HFFc6 (cell line): ENCODE measurements around the gene GNG4. TPM values are rescaled to one million over a fixed set of nuclear protein-coding genes. Genes with fewer than 3 reads are reported as not detected.
A peak's percentile ranks its signal among the peaks of the same experiment; 100 is the strongest.
"Not testable (repeated sequence)": the region's sequence is repeated elsewhere in the genome, so short reads cannot be mapped to it uniquely, and the experiment has no call there.

Experiments used
- DNase-seq: peaks from one replicate; pipeline ENCODE4 v3.0.0-alpha.2; 2018
- H3K27ac Mint-ChIP-seq: 2 replicates; pipeline ENCODE4 v1.8.0; 2020; ENCODE audit warnings: mild to moderate bottlenecking, mixed read lengths
- H3K27me3 Mint-ChIP-seq: 2 replicates; pipeline ENCODE4 v1.8.0; 2021; ENCODE audit warnings: mild to moderate bottlenecking, moderate library complexity, mixed read lengths; ENCODE audit not compliant: insufficient read depth
- H3K36me3 Mint-ChIP-seq: 2 replicates; pipeline ENCODE4 v1.8.0; 2021; ENCODE audit warnings: low read depth, mixed read lengths
- H3K4me1 Mint-ChIP-seq: 2 replicates; pipeline ENCODE4 v1.8.0; 2020; ENCODE audit warnings: low read depth, mixed read lengths
- H3K4me3 Mint-ChIP-seq: 2 replicates; pipeline ENCODE4 v1.8.0; 2020; ENCODE audit warnings: mild to moderate bottlenecking, moderate library complexity, mixed read lengths
- H3K9me3 Mint-ChIP-seq: 2 replicates; pipeline ENCODE4 v1.8.0; 2020; ENCODE audit warnings: mild to moderate bottlenecking, mixed read lengths
- CTCF ChIP-seq: fragments of 200-600 bp; sonication (generic); IDR thresholded peaks from 2 replicates; pipeline ENCODE4 v1.5.0; 2021; ENCODE audit warnings: antibody characterized with exemption, mild to moderate bottlenecking
- total RNA-seq, 6 experiments: library from RNA; stranded (reverse); fragmentation: NEBNext Ultra II Directional; extraction: Animal tissue kit (Norgen Biotek cat#: 25700); gene quantifications; 2 replicates in 1 of 6; 3 replicates in 5 of 6; pipeline ENCODE4 v1.2.3, GENCODE V29; 2021

The GNG4 gene
- total RNA-seq, 6 experiments from 2014 or later = 1.5 to 3.6 (median 2.9) TPM

GRCh38 chr1:235584973-235585372 lies 64.6 kb downstream of the GNG4 start:
- H3K27me3 Mint-ChIP-seq = peaks cover 17% of the 10 kb centered on the region
- TF ChIP-seq CTCF = no peak

GRCh38 chr1:235583511-235584001 lies 66.0 kb downstream of the GNG4 start:
- Mint-ChIP-seq H3K9me3 (no peaks in the 10 kb centered on the region), H3K27ac (no peak overlapping the region), H3K27me3 (peaks cover 17% of the 10 kb centered on the region), H3K4me3 (no peak overlapping the region), H3K4me1 (peaks cover 4% of the 10 kb centered on the region), H3K36me3 (0 out of 2 replicates have a peak, but pooled peaks cover 5% of the 10 kb centered on the region)
- no peak for DNase-seq
- TF ChIP-seq CTCF = peak; percentile 49

More at GRCh38 chr1:235584973-235585372, 64.6 kb downstream of the GNG4 start:
- Mint-ChIP-seq H3K27ac (no peak overlapping the region), H3K36me3 (0 out of 2 replicates have a peak, but pooled peaks cover 5% of the 10 kb centered on the region), H3K9me3 (no peaks in the 10 kb centered on the region), H3K4me1 (peaks cover 16% of the 10 kb centered on the region), H3K4me3 (no peak overlapping the region)
- DNase-seq = no peak

- no peak for TF ChIP-seq CTCF
- Mint-ChIP-seq H3K9me3 (no peaks in the 10 kb centered on the region), H3K4me3 (no peak overlapping the region), H3K27me3 (peaks cover 19% of the 10 kb centered on the region), H3K4me1 (no peaks in the 10 kb centered on the region), H3K36me3 (0 out of 2 replicates have a peak, but pooled peaks cover 5% of the 10 kb centered on the region), H3K27ac (no peak overlapping the region)
- DNase-seq = no peak
Measured at GRCh38 chr1:235582130-235582529, 67.5 kb downstream of the GNG4 start.

GRCh38 chr1:235579891-235580290 lies 69.7 kb downstream of the GNG4 start:
- Mint-ChIP-seq H3K27ac (no peak overlapping the region), H3K36me3 (no peaks in the 10 kb centered on the region), H3K4me3 (no peak overlapping the region), H3K9me3 (no peaks in the 10 kb centered on the region), H3K4me1 (no peaks in the 10 kb centered on the region), H3K27me3 (peaks cover 14% of the 10 kb centered on the region)
- no peak for TF ChIP-seq CTCF
- DNase-seq = no peak

GRCh38 chr1:235575597-235575996 lies 74.0 kb downstream of the GNG4 start:
- Mint-ChIP-seq H3K36me3 (no peaks in the 10 kb centered on the region), H3K27ac (no peak overlapping the region), H3K4me1 (no peaks in the 10 kb centered on the region), H3K27me3 (peaks cover 2% of the 10 kb centered on the region), H3K9me3 (no peaks in the 10 kb centered on the region), H3K4me3 (no peak overlapping the region)
- TF ChIP-seq CTCF = no peak
- DNase-seq = no peak

GRCh38 chr1:235573880-235574279 lies 75.7 kb downstream of the GNG4 start:
- Mint-ChIP-seq H3K27me3 (peaks cover 4% of the 10 kb centered on the region), H3K4me3 (no peak overlapping the region), H3K9me3 (no peaks in the 10 kb centered on the region), H3K27ac (no peak overlapping the region), H3K36me3 (no peaks in the 10 kb centered on the region), H3K4me1 (no peaks in the 10 kb centered on the region)
- TF ChIP-seq CTCF = no peak
- DNase-seq = no peak

GRCh38 chr1:235572971-235573370 lies 76.6 kb downstream of the GNG4 start:
- not testable (repeated sequence) for H3K36me3 Mint-ChIP-seq, H3K27me3 Mint-ChIP-seq, H3K4me3 Mint-ChIP-seq, H3K9me3 Mint-ChIP-seq, H3K4me1 Mint-ChIP-seq, H3K27ac Mint-ChIP-seq, DNase-seq
